SKM-1 treated with dmso at 0.1 percent for 144 hours (cell line): Measurements from ENCODE around the gene CNFN.

Experiments used
- DNase-seq: peaks from one replicate; lab custom pipeline; 2025; ENCODE audit not compliant: unreplicated experiment; lab: John Stamatoyannopoulos, UW

Gene CNFN

GRCh38 chr19:42389899-42390298 lies at the start of gene CNFN:
CNFN (minus strand) TSS chr19:42390297; CDS start chr19:42389037, 1,260 bp downstream.
- no peak for DNase-seq

GRCh38 chr19:42436006-42436405 lies 45.9 kb upstream of the CNFN start:
- DNase-seq, result no peak

GRCh38 chr19:42435316-42435715 lies 45.2 kb upstream of the CNFN start:
- no peak for DNase-seq

- peak; percentile 37 for DNase-seq
Measured at GRCh38 chr19:42433503-42434260, 43.6 kb upstream of the CNFN start.

GRCh38 chr19:42431486-42431885 lies 41.4 kb upstream of the CNFN start:
- DNase-seq, result no peak

GRCh38 chr19:42428676-42429075 lies 38.6 kb upstream of the CNFN start:
- DNase-seq, result no peak

- DNase-seq, result no peak
Measured at GRCh38 chr19:42427313-42427712, 37.2 kb upstream of the CNFN start, which contains the start of gene LIPE. LIPE (minus strand) TSS chr19:42427388; CDS start chr19:42427149, 239 bp downstream.

- DNase-seq, result no peak
Measured at GRCh38 chr19:42426643-42427042, 36.5 kb upstream of the CNFN start.

GRCh38 chr19:42424712-42425131 lies 34.6 kb upstream of the CNFN start:
- no peak for DNase-seq

GRCh38 chr19:42424345-42424707 lies 34.2 kb upstream of the CNFN start:
- no peak for DNase-seq

- peak; percentile 79 for DNase-seq
Measured at GRCh38 chr19:42423462-42424344, 33.6 kb upstream of the CNFN start.

- peak; percentile 35 for DNase-seq
Measured at GRCh38 chr19:42422901-42423461, 32.9 kb upstream of the CNFN start.

GRCh38 chr19:42422092-42422900 lies 32.2 kb upstream of the CNFN start:
- DNase-seq, result peak; percentile 35

- no peak for DNase-seq
Measured at GRCh38 chr19:42421591-42422031, 31.5 kb upstream of the CNFN start.

GRCh38 chr19:42421101-42421500 lies 31.0 kb upstream of the CNFN start:
- DNase-seq, result no peak

- peak; percentile 45 for DNase-seq
Measured at GRCh38 chr19:42420055-42420544, 30.0 kb upstream of the CNFN start.

- DNase-seq, result no peak
Measured at GRCh38 chr19:42419309-42419708, 29.2 kb upstream of the CNFN start.

GRCh38 chr19:42412661-42413076 lies 22.6 kb upstream of the CNFN start:
- no peak for DNase-seq

GRCh38 chr19:42412227-42412626 lies 22.1 kb upstream of the CNFN start:
- DNase-seq, result no peak

GRCh38 chr19:42411581-42412178 lies 21.6 kb upstream of the CNFN start:
- no peak for DNase-seq
